GM18499 (cell line): ENCODE measurements around the gene ERBB3.
"Not testable (repeated sequence)": the region's sequence is repeated elsewhere in the genome, so short reads cannot be mapped to it uniquely, and the experiment has no call there.

Source experiments
- ATAC-seq: cut with Tn5 transposase; IDR thresholded peaks from one replicate; pipeline ENCODE4 v1.9.1; 2021; ENCODE audit warnings: moderate number of reproducible peaks; ENCODE audit not compliant: insufficient read depth, unreplicated experiment

Gene ERBB3

DNA sequence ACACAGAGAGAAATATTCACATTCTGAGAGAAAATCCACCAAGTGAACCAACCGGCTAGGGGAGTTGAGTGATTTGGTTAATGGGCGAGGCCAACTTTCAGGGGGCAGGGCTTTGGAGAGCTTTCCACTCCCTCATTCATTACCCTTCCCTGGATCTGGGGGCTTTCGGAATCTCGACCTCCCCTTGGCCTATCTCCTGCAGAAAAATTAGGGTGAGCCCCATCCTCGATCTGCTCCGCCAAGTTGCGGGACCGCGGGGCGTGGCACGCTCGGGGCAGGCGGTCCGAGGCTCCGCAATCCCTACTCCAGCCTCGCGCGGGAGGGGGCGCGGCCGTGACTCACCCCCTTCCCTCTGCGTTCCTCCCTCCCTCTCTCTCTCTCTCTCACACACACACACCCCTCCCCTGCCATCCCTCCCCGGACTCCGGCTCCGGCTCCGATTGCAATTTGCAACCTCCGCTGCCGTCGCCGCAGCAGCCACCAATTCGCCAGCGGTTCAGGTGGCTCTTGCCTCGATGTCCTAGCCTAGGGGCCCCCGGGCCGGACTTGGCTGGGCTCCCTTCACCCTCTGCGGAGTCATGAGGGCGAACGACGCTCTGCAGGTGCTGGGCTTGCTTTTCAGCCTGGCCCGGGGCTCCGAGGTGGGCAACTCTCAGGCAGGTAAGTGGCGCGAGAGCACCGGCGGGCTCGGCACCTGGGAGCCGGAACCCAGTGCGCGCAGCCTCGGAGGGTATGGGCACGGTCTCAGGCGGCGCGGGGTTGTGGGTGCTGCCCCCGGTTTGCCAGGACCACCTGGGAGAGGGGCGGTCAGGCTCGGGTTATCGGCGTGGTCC is at the start of gene ERBB3:
ERBB3 (plus strand) TSS at position 443 of the 833 bp plus-strand sequence; CDS start at position 579, 136 bp downstream.
- ATAC-seq = no peak

DNA sequence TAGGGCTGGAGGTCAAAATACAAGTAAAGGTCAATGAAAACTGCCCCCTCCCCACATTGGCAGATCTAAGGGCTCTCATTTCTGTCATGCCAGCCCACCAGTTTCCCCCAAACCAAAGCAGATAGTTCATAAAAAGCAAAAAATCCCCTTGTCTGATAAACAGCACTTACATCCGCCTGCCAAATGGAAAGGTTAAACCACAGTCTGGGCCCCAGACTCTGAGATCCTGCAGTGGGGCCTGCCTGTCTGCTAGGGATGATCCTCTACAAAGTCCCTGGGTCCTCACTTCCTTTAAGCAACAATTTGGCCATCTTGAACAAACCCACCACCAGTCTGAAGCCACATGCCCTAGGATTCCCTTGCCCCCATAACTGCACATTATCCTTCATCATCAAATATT is 48.0 kb upstream of the ERBB3 start:
- no peak for ATAC-seq

DNA sequence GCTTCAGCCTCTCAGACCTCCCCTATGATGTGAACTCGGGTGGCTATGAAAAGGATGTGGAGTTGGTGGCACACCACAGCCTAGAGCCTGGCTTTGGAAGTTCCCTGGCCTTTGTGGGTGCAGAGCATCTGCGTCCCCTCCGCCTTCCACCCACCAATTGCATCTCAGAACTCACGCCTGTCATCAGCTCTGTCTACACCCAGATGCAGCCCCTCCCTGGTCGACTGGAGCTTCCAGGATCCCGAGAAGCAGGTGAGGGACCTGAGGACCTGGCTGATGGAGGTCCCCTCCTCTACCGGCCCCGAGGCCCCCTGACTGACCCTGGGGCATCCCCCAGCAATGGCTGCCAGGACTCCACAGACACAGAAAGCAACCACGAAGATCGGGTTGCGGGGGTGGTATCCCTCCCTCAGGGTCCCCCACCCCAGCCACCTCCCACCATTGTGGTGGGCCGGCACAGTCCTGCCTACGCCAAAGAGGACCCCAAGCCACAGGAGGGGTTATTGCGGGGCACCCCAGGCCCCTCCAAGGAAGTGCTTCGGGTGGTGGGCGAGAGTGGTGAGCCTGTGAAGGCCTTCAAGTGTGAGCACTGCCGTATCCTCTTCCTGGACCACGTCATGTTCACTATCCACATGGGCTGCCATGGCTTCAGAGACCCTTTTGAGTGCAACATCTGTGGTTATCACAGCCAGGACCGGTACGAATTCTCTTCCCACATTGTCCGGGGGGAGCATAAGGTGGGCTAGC is 45.2 kb upstream of the ERBB3 start:
- ATAC-seq = no peak

DNA sequence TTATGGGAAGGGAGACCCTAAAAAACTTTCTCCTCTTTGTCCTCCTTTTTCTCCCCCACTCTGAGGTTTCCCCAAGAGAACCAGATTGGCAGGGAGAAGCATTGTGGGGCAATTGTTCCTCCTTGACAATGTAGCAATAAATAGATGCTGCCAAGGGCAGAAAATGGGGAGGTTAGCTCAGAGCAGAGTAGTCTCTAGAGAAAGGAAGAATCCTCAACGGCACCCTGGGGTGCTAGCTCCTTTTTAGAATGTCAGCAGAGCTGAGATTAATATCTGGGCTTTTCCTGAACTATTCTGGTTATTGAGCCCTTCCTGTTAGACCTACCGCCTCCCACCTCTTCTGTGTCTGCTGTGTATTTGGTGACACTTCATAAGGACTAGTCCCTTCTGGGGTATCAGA is 42.8 kb upstream of the ERBB3 start:
- ATAC-seq = no peak

DNA sequence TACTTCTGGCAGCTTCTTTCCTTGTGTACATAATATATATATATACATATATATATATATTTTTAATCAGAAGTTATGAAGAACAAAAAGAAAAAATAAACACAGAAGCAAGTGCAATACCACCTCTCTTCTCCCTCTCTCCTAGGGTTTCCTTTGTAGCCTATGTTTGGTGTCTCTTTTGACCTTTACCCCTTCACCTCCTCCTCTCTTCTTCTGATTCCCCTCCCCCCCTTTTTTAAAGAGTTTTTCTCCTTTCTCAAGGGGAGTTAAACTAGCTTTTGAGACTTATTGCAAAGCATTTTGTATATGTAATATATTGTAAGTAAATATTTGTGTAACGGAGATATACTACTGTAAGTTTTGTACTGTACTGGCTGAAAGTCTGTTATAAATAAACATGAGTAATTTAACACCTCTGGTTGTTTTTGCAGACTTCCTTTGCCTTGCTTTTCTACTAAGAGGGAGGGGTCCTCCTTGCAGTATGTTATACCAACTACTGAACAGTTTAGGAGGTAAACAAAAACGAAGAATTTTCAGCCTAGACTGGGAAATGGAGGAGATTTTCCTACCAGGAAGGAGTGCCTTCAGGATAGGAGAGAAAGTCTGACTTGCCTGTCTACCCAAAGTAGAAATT is 41.8 kb upstream of the ERBB3 start:
- no peak for ATAC-seq

DNA sequence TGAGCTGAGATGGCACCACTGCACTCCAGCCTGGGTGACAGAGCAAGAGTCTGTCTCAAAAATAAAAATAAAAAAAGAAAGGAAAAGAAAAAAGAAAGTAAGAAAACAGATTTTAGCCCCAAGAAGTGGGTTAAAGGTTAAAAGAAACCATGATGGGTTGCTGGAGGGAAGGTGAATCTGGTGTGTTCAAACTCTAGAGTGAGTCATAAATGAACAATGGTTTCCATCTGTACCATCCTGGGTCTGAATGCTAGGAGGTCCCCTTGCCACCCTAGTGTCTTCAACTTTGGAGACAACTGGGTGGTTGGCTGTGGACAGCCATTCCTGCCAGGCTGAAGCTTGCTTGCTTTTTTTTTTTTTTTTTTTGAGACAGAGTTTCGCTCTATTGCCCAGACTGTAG is 39.8 kb upstream of the ERBB3 start:
- ATAC-seq = no peak

DNA sequence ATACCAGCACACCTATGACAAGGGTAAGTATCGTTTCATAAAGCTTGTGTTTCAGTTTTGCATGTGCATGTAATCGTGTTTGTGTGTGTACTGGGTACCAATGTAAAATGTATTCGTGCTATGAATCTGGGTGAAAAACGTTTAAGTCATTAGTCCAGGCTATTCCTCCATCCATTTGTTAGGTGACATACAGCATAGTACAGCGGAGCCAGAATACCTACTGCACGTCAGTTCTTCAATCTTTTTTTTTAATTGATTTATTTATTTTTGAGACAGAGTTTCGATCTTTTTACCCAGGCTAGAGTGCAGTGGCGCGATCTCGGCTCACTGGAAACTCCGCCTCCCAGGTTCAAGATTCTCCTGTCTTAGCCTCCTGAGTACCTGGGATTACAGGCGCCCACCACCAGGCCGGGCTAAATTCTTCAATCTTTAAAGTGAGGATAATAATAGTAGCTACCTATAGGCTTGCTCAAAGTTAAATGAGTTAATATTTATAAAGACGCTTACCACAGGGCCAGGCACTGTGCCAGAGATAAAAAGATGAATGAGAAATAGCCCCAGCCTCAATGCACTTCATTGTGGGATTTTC is 38.9 kb upstream of the ERBB3 start:
- ATAC-seq = no peak

DNA sequence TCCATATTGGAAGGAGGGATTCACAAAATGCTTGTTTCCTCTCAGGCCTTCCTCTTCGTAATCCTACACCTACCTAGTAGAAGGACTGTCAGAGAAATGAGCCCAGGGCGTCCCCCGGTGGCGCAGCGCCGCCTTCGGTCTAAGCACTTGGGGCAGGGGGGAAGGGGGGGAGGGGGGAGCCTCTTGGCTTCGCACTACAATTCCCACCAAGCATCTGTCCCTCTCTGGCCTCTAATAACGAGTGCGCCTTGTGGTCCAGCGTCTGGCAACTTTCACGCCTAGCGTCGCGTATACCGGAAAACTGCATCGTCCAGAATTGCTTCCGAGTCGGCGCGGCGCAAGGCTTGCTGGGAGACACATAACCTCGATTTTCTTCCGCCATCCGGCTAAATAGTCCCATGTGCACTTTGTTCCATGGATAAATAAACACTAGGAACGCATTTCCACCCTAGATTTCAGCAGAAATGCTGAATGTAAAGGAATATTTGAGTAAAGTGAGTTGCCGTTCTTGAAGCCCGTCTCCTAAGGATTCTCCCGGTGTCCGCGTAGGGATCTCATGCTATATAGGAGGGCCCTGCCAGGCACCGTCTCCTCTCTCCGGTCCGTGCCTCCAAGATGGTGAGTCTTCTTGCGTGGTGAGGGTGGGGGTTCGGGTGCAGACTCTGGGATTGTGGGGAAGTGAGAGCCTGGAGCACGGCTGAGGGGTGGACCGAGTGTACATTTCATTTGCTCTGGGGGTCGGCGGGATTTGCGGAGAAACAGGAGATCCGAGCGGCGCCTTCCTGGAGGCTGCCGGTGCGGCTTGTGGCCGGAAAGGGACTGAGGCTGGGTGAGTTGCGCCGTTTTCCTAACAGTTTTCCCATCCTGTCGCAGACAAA is 38.2 kb upstream of the ERBB3 start, which contains the start of gene RPS26:
RPS26 (plus strand) TSS at position 367 of the 878 bp plus-strand sequence; CDS start at position 616, 249 bp downstream.
- ATAC-seq = peak; percentile 91

DNA sequence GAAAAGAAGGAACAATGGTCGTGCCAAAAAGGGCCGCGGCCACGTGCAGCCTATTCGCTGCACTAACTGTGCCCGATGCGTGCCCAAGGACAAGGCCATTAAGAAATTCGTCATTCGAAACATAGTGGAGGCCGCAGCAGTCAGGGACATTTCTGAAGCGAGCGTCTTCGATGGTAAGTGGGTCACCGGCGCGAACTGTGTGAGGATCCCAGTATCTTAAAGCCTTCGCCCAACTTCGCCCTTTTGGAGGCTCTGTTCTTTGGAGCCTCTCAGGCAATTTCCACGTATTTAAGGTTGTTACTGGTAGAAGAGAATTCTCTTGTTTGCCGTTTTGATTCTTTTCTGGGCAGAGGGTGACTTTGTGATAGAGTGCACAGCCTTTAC is 37.5 kb upstream of the ERBB3 start:
- not testable (repeated sequence) for ATAC-seq

DNA sequence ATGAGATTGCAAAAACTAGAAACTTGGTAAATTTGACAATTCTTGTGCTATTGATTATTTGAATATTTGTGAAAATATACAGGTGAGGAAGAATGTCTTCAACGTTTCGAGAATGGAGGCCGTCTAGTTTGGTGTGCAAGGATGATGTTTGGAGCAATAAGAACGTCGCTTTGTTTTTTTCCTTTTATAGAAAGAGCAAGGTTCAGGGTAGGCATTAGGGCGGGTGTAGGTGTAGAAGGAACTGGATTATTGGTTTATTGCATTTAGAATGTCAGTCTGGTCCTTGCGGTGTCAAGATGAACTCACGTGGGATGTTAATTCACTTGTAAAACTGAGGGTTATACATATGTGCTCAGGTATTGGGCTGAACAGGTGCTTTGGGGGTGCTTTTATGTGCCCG is 37.1 kb upstream of the ERBB3 start:
- ATAC-seq = no peak

DNA sequence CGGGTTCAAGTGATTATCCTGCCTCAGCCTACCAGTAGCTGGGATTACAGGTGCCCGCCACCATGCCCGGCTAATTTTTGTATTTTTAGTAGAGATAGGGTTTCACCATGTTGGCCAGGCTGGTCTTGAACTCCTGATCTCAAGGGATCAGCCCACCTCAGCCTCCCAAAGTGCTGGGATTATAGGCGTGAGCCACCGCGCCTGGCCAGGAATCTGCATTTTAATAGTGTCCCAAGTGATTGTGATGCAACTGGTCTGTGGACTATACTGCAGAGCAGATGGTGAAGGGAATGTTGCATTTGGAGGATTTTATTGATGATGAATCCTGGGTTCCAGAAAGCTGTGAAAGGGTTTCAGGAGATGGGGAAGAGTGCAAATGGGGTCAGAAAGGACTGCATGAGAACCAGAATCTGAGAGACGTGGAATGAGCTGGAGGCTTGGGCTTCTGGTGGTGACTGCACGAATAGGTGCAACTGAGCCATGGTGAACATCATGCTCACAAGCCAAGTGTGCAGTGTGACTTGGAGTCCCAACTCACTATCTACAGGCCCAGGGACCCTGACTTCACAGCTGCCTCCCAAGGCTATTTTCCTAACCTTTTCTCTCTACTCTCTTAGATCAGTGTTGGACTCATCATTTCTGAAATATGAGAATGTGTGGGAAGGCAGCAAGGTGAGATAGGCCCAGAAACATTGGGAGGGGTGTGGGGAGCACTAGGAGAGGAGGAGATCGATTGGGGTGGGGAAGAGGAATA is 33.8 kb upstream of the ERBB3 start:
- ATAC-seq = no peak

DNA sequence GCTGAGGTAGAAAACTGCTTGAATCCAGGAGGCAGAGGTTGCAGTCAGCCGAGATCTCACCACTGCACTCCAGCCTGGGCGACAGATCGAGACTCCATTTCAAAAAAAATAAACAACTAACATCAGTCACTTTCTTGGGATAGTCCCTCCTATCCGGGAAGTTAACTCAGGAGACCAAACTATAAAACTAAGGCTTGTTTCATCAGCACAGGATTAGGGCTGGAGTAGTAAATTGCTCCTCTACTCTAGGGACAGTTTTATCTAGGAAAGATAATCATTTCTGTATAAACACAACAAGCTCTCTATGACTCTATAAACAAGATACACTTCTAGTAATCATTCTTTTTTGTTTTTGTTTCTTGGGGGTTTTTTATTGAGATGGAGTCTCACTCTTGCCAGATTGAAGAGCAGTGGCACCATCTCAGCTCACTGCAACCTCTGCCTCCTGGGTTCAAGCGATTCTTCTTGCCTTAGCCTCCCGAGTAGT is 26.5 kb upstream of the ERBB3 start:
- ATAC-seq = no peak

DNA sequence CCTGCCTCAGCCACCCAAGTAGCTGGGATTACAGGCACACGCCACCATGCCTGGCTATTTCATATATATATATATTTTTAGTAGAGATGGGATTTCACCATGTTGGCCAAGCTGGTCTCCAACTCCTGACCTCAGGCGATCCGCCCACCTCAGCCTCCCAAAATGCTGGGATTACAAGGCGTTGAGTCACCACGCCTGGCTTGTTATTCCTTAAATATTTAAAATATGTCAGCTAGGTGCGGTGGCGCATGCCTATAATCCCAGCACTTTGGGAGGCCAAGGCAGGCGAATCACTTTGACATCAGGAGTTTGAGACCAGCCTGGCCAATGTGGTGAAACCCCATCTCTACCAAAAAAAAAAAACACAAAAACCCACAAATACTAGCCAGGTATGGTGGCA is 20.0 kb upstream of the ERBB3 start:
- ATAC-seq = not testable (repeated sequence)

DNA sequence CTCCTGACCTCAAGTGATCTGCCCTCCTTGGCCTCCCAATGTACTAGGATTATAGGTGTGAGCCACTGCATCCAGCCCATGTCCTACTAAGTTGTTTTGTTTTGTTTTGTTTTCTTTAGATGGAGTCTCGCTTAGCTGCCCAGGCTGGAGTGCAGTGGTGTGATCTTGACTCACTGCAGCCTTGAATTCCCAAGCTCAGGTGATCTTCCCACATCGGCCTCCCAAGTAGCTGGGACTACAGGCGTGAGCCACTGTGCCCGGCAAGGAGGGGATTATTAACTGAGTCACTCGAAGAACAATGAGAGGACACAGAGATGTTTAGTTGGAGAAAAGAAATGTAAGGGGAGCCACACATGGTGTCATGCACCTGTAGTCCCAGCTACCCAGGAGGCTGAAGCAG is 18.0 kb upstream of the ERBB3 start:
- no peak for ATAC-seq

DNA sequence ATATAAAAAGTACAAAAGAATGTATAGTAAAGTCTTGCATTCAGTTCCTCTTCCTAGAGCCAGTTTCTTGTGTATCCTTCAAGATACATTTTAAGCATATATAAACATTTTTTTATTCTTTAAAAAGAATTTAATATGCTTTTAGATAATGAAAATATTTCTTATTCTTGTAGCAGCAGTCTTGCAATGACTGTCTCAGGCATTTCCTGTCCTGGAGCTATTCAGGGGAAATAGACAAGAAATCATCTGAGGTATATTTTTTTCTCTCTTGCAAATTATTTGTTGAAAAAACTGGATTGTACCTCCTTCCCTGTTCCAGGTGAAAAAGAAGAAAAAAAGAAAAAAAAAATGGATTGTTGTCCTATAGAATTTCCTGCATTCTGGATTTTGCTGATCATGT is 17.0 kb upstream of the ERBB3 start:
- no peak for ATAC-seq

DNA sequence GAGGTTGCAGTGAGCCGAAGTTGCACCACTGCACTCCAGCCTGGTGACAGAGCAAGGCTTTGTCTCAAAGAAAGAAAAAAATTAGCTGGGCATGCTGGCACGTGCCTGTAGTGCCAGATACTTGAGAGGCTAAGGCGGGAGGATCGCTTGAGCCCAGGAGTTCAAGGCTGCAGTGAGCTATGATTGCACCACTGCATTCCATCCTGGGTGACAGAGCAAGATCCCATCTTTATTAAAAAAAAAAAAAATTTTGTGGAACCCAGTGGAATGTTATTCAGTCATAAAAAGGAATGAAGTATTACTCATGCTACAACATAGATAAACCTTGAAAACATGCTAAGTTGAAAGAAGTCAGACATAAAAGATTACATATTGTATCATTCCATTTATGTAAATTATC is 8.3 kb upstream of the ERBB3 start:
- no peak for ATAC-seq

DNA sequence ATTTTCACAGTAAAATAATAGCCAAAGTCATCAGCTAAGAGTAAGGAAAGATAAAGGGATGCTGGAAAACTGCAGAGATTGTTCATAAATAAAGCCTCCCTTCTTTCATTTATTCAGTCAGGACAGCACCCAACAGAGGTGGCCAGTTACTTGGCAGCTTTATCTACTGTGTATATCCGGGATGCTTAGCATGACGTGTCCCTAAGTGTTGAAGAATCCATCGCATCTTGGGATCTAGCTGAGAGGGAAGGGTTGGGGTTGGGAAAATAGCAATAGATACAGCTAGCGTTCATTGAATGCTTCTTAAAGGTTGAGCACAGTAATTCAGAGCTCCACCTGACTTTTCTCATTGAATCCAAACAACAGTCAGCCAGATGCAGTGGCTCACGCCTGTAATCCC is 5.6 kb upstream of the ERBB3 start:
- no peak for ATAC-seq

DNA sequence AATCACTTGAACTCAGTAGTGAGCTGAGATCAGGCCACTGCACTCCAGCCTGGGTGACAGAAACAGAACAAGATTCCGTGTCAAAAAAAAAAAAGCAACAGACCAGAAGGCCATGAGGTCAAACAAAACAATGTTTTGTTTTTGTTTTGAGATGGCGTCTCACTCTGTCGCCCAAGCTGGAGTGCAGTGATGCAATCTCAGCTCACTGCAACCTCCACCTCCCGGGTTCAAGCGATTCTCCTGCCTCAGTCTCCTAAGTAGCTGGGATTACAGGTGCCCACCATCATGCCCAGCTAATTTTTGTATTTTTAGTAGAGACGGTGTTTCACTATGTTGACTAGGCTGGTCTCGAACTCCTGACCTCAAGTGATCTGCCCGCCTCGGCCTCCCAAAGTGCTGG is 2.0 kb upstream of the ERBB3 start:
- not testable (repeated sequence) for ATAC-seq

DNA sequence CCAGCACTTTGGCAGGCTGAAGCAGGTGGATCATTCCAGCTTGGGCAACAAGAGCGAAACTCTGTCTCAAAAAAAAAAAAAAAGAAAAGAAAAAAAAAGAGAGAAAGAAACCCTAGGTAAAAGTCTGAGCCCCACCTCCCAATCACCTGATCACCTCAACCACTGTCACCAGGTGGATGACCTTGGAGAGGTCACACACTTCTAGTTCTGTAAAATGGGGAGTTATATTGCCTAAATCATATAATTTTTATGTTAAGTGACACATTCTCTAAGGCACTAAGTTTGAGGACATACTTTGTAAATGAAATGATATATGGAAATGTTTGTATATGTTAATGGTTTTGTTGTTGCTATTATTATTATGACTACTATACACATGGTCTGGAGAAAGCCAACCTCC is 1.5 kb upstream of the ERBB3 start:
- ATAC-seq = no peak
